WI38 (cell line): Measurements from ENCODE around the gene ACTR3C.

Experiments
- H3K4me3 ChIP-seq: 2 replicates; pipeline ENCODE4 v1.5.1; 2011; ENCODE audit warnings: low read depth, mild to moderate bottlenecking, control low read depth, low read length
- CTCF ChIP-seq: IDR thresholded peaks from 2 replicates; pipeline ENCODE4 v1.5.1; 2012; ENCODE audit warnings: low read depth, mild to moderate bottlenecking, control low read depth, low read length

ACTR3C gene

GRCh38 chr7:150339409-150339809 lies 16.1 kb upstream of the ACTR3C start:
- H3K4me3 ChIP-seq, result no peak overlapping the region
- no peak for TF ChIP-seq CTCF

GRCh38 chr7:150338166-150338829 lies 15.0 kb upstream of the ACTR3C start:
- H3K4me3 ChIP-seq, result no peak overlapping the region
- no peak for TF ChIP-seq CTCF

- H3K4me3 ChIP-seq, result no peak overlapping the region
- TF ChIP-seq CTCF, result no peak
Observed at GRCh38 chr7:150337659-150338081, 14.3 kb upstream of the ACTR3C start.

- TF ChIP-seq CTCF, result no peak
- H3K4me3 ChIP-seq, result no peak overlapping the region
Observed at GRCh38 chr7:150337179-150337578, 13.8 kb upstream of the ACTR3C start.

- H3K4me3 ChIP-seq, result no peak overlapping the region
- TF ChIP-seq CTCF, result no peak
Observed at GRCh38 chr7:150336746-150337145, 13.4 kb upstream of the ACTR3C start.

- no peak overlapping the region for H3K4me3 ChIP-seq
- no peak for TF ChIP-seq CTCF
Observed at GRCh38 chr7:150335774-150336112, 12.4 kb upstream of the ACTR3C start.

- TF ChIP-seq CTCF, result no peak
- no peak overlapping the region for H3K4me3 ChIP-seq
Observed at GRCh38 chr7:150335108-150335773, 11.9 kb upstream of the ACTR3C start.
